ENCODE measurements around the gene PLCB2.

Gene PLCB2

GRCh38 chr15:40250771-40251483, 56.8 kb downstream of the PLCB2 start:
- Histone ChIP-seq H3K4me2 (ENCODE audit: insufficient read depth, low read length) (no peak overlapping the region), H3K4me3 (ENCODE audit: low read depth in 1 of 2, low read length in 2 of 2) (no peak overlapping the region), H3K79me2 (ENCODE audit: insufficient read depth, low read length) (no peaks in the 10 kb centered on the region), H2AFZ (ENCODE audit: low read depth, low read length) (no peak overlapping the region), H4K20me1 (ENCODE audit: insufficient read depth, low read length) (no peaks in the 10 kb centered on the region), H3K4me1 (ENCODE audit: insufficient read depth, low read length) (no peaks in the 10 kb centered on the region), H3K9ac (ENCODE audit: low read depth, low read length) (no peak overlapping the region), H3K36me3 (ENCODE audit: insufficient read depth, low read length) (no peaks in the 10 kb centered on the region), H3K27me3 (ENCODE audit: insufficient read depth, low read length, poor library complexity) (peaks cover 2% of the 10 kb centered on the region), H3K9me3 (ENCODE audit: insufficient read depth, low read length, severe bottlenecking) (no peaks in the 10 kb centered on the region), H3K27ac (ENCODE audit: low read length) (no peak overlapping the region)
- TF ChIP-seq EZH2 (IDR thresholded peaks at IDR 0.05; ENCODE audit: borderline replicate concordance, low read depth, low read length, severe bottlenecking) (no peak), CTCF (IDR thresholded peaks at IDR 0.05; ENCODE audit: borderline replicate concordance, extremely low read depth, low read length, poor library complexity, severe bottlenecking) (no peak)
- no peak for ATAC-seq (ENCODE audit: insufficient read depth, low read depth)
- no peak for DNase-seq

GRCh38 chr15:40250304-40250656, 57.5 kb downstream of the PLCB2 start:
- Histone ChIP-seq H3K36me3 (ENCODE audit: insufficient read depth, low read length) (no peaks in the 10 kb centered on the region), H3K4me3 (ENCODE audit: low read depth in 1 of 2, low read length in 2 of 2) (no peak overlapping the region), H3K4me1 (ENCODE audit: insufficient read depth, low read length) (no peaks in the 10 kb centered on the region), H3K27ac (ENCODE audit: low read length) (no peak overlapping the region), H3K27me3 (ENCODE audit: insufficient read depth, low read length, poor library complexity) (peaks cover 2% of the 10 kb centered on the region), H3K79me2 (ENCODE audit: insufficient read depth, low read length) (no peaks in the 10 kb centered on the region), H3K9ac (ENCODE audit: low read depth, low read length) (no peak overlapping the region), H3K9me3 (ENCODE audit: insufficient read depth, low read length, severe bottlenecking) (no peaks in the 10 kb centered on the region), H4K20me1 (ENCODE audit: insufficient read depth, low read length) (no peaks in the 10 kb centered on the region), H3K4me2 (ENCODE audit: insufficient read depth, low read length) (no peak overlapping the region), H2AFZ (ENCODE audit: low read depth, low read length) (no peak overlapping the region)
- ATAC-seq (ENCODE audit: insufficient read depth, low read depth) (no peak), DNase-seq (no peak)
- TF ChIP-seq CTCF (IDR thresholded peaks at IDR 0.05; ENCODE audit: borderline replicate concordance, extremely low read depth, low read length, poor library complexity, severe bottlenecking), result no peak
- TF ChIP-seq EZH2 (IDR thresholded peaks at IDR 0.05; ENCODE audit: borderline replicate concordance, low read depth, low read length, severe bottlenecking), result no peak

- Histone ChIP-seq H3K4me3 (ENCODE audit: low read depth in 1 of 2, low read length in 2 of 2) (no peak overlapping the region), H3K9me3 (ENCODE audit: insufficient read depth, low read length, severe bottlenecking) (no peaks in the 10 kb centered on the region), H3K27ac (ENCODE audit: low read length) (no peak overlapping the region), H4K20me1 (ENCODE audit: insufficient read depth, low read length) (no peaks in the 10 kb centered on the region), H2AFZ (ENCODE audit: low read depth, low read length) (no peak overlapping the region), H3K4me2 (ENCODE audit: insufficient read depth, low read length) (no peak overlapping the region), H3K79me2 (ENCODE audit: insufficient read depth, low read length) (no peaks in the 10 kb centered on the region), H3K27me3 (ENCODE audit: insufficient read depth, low read length, poor library complexity) (peaks cover 2% of the 10 kb centered on the region), H3K9ac (ENCODE audit: low read depth, low read length) (no peak overlapping the region), H3K36me3 (ENCODE audit: insufficient read depth, low read length) (no peaks in the 10 kb centered on the region), H3K4me1 (ENCODE audit: insufficient read depth, low read length) (no peaks in the 10 kb centered on the region)
- ATAC-seq (ENCODE audit: insufficient read depth, low read depth), result no peak
- DNase-seq, result no peak
- TF ChIP-seq CTCF (IDR thresholded peaks at IDR 0.05; ENCODE audit: borderline replicate concordance, extremely low read depth, low read length, poor library complexity, severe bottlenecking), result no peak
- no peak for TF ChIP-seq EZH2 (IDR thresholded peaks at IDR 0.05; ENCODE audit: borderline replicate concordance, low read depth, low read length, severe bottlenecking)
Observed at GRCh38 chr15:40249477-40250303, 58.0 kb downstream of the PLCB2 start.
